Dedifferentiated amniotic fluid mesenchymal stem cell (primary cell): ENCODE data around the gene SP140.
A peak's percentile ranks its signal among the peaks of the same experiment; 100 is the strongest.
"Not testable (repeated sequence)": the region's sequence is repeated elsewhere in the genome, so short reads cannot be mapped to it uniquely, and the experiment has no call there.

Experiments used
- DNase-seq: peaks from one replicate; pipeline ENCODE4 v3.0.0-alpha.2; 2016; ENCODE audit errors: extremely low spot score

The SP140 gene

GRCh38 chr2:230225486-230225885, at the start of gene SP140:
Gene SP140, plus strand, starts transcription at chr2:230225736. Its CDS starts 109 bp downstream, at chr2:230225845.
- DNase-seq: no peak

- no peak for DNase-seq
Observed at GRCh38 chr2:230176996-230177395, 48.5 kb upstream of the SP140 start.

- DNase-seq: no peak
Observed at GRCh38 chr2:230178546-230179485, 46.7 kb upstream of the SP140 start.

- no peak for DNase-seq
Observed at GRCh38 chr2:230179907-230180306, 45.6 kb upstream of the SP140 start.

- DNase-seq: no peak
Observed at GRCh38 chr2:230181195-230181594, 44.3 kb upstream of the SP140 start.

- DNase-seq: no peak
Observed at GRCh38 chr2:230184727-230185578, 40.6 kb upstream of the SP140 start.

- DNase-seq: no peak
Observed at GRCh38 chr2:230202430-230203109, 23.0 kb upstream of the SP140 start.

- DNase-seq: no peak
Observed at GRCh38 chr2:230203110-230203676, 22.3 kb upstream of the SP140 start.

- no peak for DNase-seq
Observed at GRCh38 chr2:230205034-230205433, 20.5 kb upstream of the SP140 start.

GRCh38 chr2:230205721-230206120, 19.8 kb upstream of the SP140 start:
- DNase-seq: no peak

GRCh38 chr2:230208576-230208975, 17.0 kb upstream of the SP140 start:
- no peak for DNase-seq

GRCh38 chr2:230209422-230210051, 16.0 kb upstream of the SP140 start:
- no peak for DNase-seq

- DNase-seq: no peak
Observed at GRCh38 chr2:230216489-230216888, 9.0 kb upstream of the SP140 start.

GRCh38 chr2:230217424-230217823, 8.1 kb upstream of the SP140 start:
- DNase-seq: no peak

- no peak for DNase-seq
Observed at GRCh38 chr2:230218421-230218820, 7.1 kb upstream of the SP140 start.

- DNase-seq: peak; percentile 76
Observed at GRCh38 chr2:230219419-230220331, 5.9 kb upstream of the SP140 start, which contains the start of gene SP110. Gene SP110, minus strand, starts transcription at chr2:230219984. Its CDS starts 3,057 bp downstream, at chr2:230216927.

GRCh38 chr2:230220347-230220969, 5.1 kb upstream of the SP140 start:
- no peak for DNase-seq

- no peak for DNase-seq
Observed at GRCh38 chr2:230221493-230221892, 4.0 kb upstream of the SP140 start.

GRCh38 chr2:230222829-230223228, 2.7 kb upstream of the SP140 start:
- DNase-seq: not testable (repeated sequence)
